Psoas muscle (tissue), 8 donors: ENCODE data around the gene OVOL1. TPM values are rescaled to one million over a fixed set of nuclear protein-coding genes. Genes with fewer than 3 reads are reported as not detected.
A peak's percentile ranks its signal among the peaks of the same experiment; 100 is the strongest.

Source experiments
- ATAC-seq, 4 donors: fragments of 200-7000 bp; cut with Tn5 transposase; one replicate each; pipeline ENCODE4 v1.9.1; 2020; ENCODE audit warnings: moderate library complexity in 3 of 4, mild to moderate bottlenecking in 2 of 4
- DNase-seq, 2 donors: peaks; one replicate each; pipeline ENCODE4 v3.0.0-alpha.2; 2020
- H3K27ac ChIP-seq: fragments of 200-600 bp; one replicate; pipeline ENCODE4 v1.8.0; 2022
- H3K27me3 ChIP-seq, 3 donors: fragments of 200-600 bp in 1 of 3; one replicate each; pipeline versions ENCODE4 v1.6.1 to v1.8.0; 2013 to 2022; ENCODE audit warnings: low read length in 2 of 3, mild to moderate bottlenecking in 2 of 3, moderate library complexity in 1 of 3; ENCODE audit not compliant: insufficient read depth in 3 of 3
- H3K36me3 ChIP-seq, 2 donors: fragments of 200-600 bp in 1 of 2; one replicate each; pipeline versions ENCODE4 v1.6.1 to v1.8.0; 2013 to 2022; ENCODE audit warnings: low read depth in 1 of 2, mild to moderate bottlenecking in 1 of 2, moderate library complexity in 1 of 2; ENCODE audit not compliant: insufficient read depth in 1 of 2
- H3K4me1 ChIP-seq: fragments of 200-600 bp; one replicate; pipeline ENCODE4 v1.8.0; 2022
- H3K4me3 ChIP-seq: fragments of 200-600 bp; one replicate; pipeline ENCODE4 v1.8.0; 2022; ENCODE audit warnings: mild to moderate bottlenecking
- H3K9me3 ChIP-seq: fragments of 200-600 bp; one replicate; pipeline ENCODE4 v1.8.0; 2022
- WGBS, 3 donors: extraction: QIAGEN DNeasy Blood & Tissue Kit; methylation state at CpG; one replicate each; pipeline versions ENCODE4 v1.1.6 to v1.1.7; 2013; 5-methylcytosine and 5-hydroxymethylcytosine counted together
- intact Hi-C, 2 donors: fragments of 100-400 bp; cut with DNase I; formaldehyde crosslinking; loops; one replicate each; pipeline versions ENCODE4 v1.11.0 to v1.14.2; 2022
- polyA plus RNA-seq, 3 donors: library from polyadenylated mRNA; stranded (reverse); fragments of 200-250 nt; gene quantifications; one replicate each; pipeline ENCODE4 v1.2.3, GENCODE V29; 2013
- total RNA-seq, 4 donors: library from RNA; stranded (reverse); fragmentation: NEBNext Ultra II Directional in 2 of 4; extraction: Animal tissue kit (Norgen Biotek cat#: 25700) in 2 of 4; gene quantifications; one replicate each; pipeline versions ENCODE4 v1.2.1 to v1.2.4, GENCODE V29; 2021 to 2023
- TF ChIP-seq, protein P1 (sequence below): fragments of 200-600 bp; IDR thresholded peaks from one replicate; pipeline ENCODE4 v1.8.0; 2022; ENCODE audit warnings: antibody characterized with exemption
- donor health status: healthy with polysubstance abuse.
- donor health status: DM: no; HTN: no; CAD: no; lungs with moderate emphysema.
- donor health status: Bipolar disorder and iron deficiency.
- donor health status: healthy.
- donor health status: DM: yes; HTN: yes; CAD: no.
- donor health status: DM: no; HTN: no; CAD: no.
- donor health status: DM: no; HTN: no; CAD: no.
- donor health status: DM: yes; HTN: yes; CAD: no.

OVOL1 gene
- total and polyA plus RNA-seq, 7 donors: 0.01 TPM; not detected in 6

DNA sequence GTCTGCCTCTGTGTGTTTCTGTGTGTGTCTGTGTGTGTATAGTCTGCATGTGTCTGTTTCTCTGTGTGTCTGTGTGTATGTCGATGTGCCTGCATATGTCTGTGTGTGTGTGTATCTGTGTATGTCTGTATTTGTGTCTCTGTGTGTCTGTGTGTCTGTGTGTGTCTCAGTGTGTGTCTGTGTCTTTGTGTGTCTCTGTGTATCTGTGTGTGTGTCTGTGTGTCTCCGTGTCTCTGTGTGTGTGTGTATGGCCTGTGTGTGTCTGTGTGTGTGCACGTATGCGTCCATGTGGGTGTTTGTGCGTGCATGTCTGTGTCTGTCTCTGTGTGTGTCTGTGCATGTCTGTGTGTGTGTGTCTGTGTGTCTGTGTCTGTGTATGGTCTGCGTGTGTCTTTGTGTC is 47.3 kb downstream of the OVOL1 start:
- TF ChIP-seq, protein P1, sequence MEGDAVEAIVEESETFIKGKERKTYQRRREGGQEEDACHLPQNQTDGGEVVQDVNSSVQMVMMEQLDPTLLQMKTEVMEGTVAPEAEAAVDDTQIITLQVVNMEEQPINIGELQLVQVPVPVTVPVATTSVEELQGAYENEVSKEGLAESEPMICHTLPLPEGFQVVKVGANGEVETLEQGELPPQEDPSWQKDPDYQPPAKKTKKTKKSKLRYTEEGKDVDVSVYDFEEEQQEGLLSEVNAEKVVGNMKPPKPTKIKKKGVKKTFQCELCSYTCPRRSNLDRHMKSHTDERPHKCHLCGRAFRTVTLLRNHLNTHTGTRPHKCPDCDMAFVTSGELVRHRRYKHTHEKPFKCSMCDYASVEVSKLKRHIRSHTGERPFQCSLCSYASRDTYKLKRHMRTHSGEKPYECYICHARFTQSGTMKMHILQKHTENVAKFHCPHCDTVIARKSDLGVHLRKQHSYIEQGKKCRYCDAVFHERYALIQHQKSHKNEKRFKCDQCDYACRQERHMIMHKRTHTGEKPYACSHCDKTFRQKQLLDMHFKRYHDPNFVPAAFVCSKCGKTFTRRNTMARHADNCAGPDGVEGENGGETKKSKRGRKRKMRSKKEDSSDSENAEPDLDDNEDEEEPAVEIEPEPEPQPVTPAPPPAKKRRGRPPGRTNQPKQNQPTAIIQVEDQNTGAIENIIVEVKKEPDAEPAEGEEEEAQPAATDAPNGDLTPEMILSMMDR: no peak
- H3K27me3 ChIP-seq: peaks cover 0 to 3% (median 0%) of the 10 kb centered on the region in 3 donors
- 21 to 60% (median 22%) methylated on average over 6 of the region's 6 CpGs for WGBS, 3 donors
- no peaks in the 10 kb centered on the region for H3K9me3 ChIP-seq
- peaks cover 5% of the 10 kb centered on the region for H3K4me1 ChIP-seq
- ATAC-seq: no peak
- H3K27ac ChIP-seq: no peak overlapping the region
- DNase-seq: no peak
- peak overlapping the region; percentile 73 for H3K4me3 ChIP-seq
- intact Hi-C loops: no loop called here
- H3K36me3 ChIP-seq: no peaks in the 10 kb centered on the region

GRCh38 chr11:65842144-65842543 is 55.3 kb downstream of the OVOL1 start:
- intact Hi-C loops: no loop called here
- ATAC-seq: no peak
- H3K9me3 ChIP-seq: no peaks in the 10 kb centered on the region
- H3K27me3 ChIP-seq: no peaks in the 10 kb centered on the region
- DNase-seq: no peak
- no peaks in the 10 kb centered on the region for H3K36me3 ChIP-seq
- WGBS, 3 donors: 92 to 96% (median 94%) methylated on average over 4 of the region's 4 CpGs
- H3K27ac ChIP-seq: no peak overlapping the region
- H3K4me3 ChIP-seq: no peak overlapping the region
- TF ChIP-seq, protein P1: no peak
- no peaks in the 10 kb centered on the region for H3K4me1 ChIP-seq

DNA sequence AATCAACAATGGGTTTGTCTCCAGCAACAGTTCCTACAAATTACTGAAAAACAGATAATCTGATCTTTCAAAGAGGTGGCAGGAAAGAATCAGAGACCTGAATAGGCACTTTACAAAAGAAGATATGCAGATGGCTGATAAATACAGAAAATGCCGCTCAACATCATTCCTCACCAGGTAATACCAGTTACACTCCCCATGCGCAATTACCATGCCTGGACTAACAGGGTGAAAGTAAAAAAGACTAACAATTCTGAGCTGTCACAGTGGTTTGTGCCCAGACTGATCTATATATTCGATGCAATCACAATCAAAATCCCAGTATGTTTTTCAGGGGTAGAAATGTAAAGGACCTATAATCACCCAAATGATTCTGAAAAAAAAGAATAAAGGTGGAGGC is 56.9 kb downstream of the OVOL1 start:
- TF ChIP-seq, protein P1: no peak
- Histone ChIP-seq H3K27me3 (no peaks in the 10 kb centered on the region), H3K4me3 (no peak overlapping the region), H3K36me3 (no peaks in the 10 kb centered on the region), H3K4me1 (no peaks in the 10 kb centered on the region), H3K27ac (no peak overlapping the region), H3K9me3 (no peaks in the 10 kb centered on the region)
- ATAC-seq (no peak), DNase-seq (no peak)
- WGBS, 3 donors: 94 to 97% (median 96%) methylated on average over 3 of the region's 3 CpGs
- intact Hi-C loops: no loop called here

GRCh38 chr11:65844231-65844872 is 57.5 kb downstream of the OVOL1 start:
- Histone ChIP-seq H3K9me3 (no peaks in the 10 kb centered on the region), H3K27me3 (no peaks in the 10 kb centered on the region), H3K4me1 (no peaks in the 10 kb centered on the region), H3K4me3 (no peak overlapping the region), H3K36me3 (no peaks in the 10 kb centered on the region), H3K27ac (no peak overlapping the region)
- no peak for DNase-seq
- ATAC-seq: no peak
- intact Hi-C loops: no loop called here
- WGBS, 3 donors: 88 to 89% (median 88%) methylated on average over 10 of the region's 10 CpGs
- TF ChIP-seq, protein P1: no peak

Other genes with a start within 250 kb of the OVOL1 start
- 10 to 100 TPM; 27.9 to 82.3 (median 51.4) TPM for gene LTBP3, start 228.7 kb upstream of the OVOL1 start, total RNA-seq
- 10 to 100 TPM; 12.7 to 19.2 (median 17.2) TPM for gene LTBP3, start 228.7 kb upstream of the OVOL1 start, polyA plus RNA-seq
- 10 to 100 TPM; 31.6 to 43.5 (median 38.0) TPM for gene ZNRD2, start 216.6 kb upstream of the OVOL1 start, total RNA-seq
- gene ZNRD2, start 216.6 kb upstream of the OVOL1 start, polyA plus RNA-seq: 100 to 1,000 TPM in 1 of 3 donors, 10 to 100 TPM in 2; 58.8 to 118 (median 94.2) TPM
- gene FAM89B, start 214.5 kb upstream of the OVOL1 start, total RNA-seq: 100 to 1,000 TPM in 1 of 4 donors, 10 to 100 TPM in 3; 59.0 to 110 (median 66.9) TPM
- gene FAM89B, start 214.5 kb upstream of the OVOL1 start, polyA plus RNA-seq: 100 to 1,000 TPM in 1 of 3 donors, 10 to 100 TPM in 2; 66.9 to 112 (median 67.4) TPM
- gene EHBP1L1, start 211.0 kb upstream of the OVOL1 start, total RNA-seq: 100 to 1,000 TPM; 208 to 345 (median 282) TPM
- gene EHBP1L1, start 211.0 kb upstream of the OVOL1 start, polyA plus RNA-seq: 100 to 1,000 TPM; 114 to 177 (median 170) TPM
- under 1 TPM in 3 of 4 donors, not detected in 1; 0.19 to 0.56 (median 0.27) TPM for gene KCNK7, start 191.3 kb upstream of the OVOL1 start, total RNA-seq
- 1 to 10 TPM in 1 of 3 donors, under 1 TPM in 2; 0.22 to 1.4 (median 0.99) TPM for gene KCNK7, start 191.3 kb upstream of the OVOL1 start, polyA plus RNA-seq
- gene MAP3K11, start 172.8 kb upstream of the OVOL1 start, total RNA-seq: 10 to 100 TPM; 14.5 to 18.8 (median 16.8) TPM
- 10 to 100 TPM in 2 of 3 donors, 1 to 10 TPM in 1; 8.8 to 13.9 (median 10.7) TPM for gene MAP3K11, start 172.8 kb upstream of the OVOL1 start, polyA plus RNA-seq
- gene PCNX3, start 171.3 kb upstream of the OVOL1 start, total RNA-seq: 10 to 100 TPM in 1 of 4 donors, 1 to 10 TPM in 3; 8.9 to 10.8 (median 9.7) TPM
- gene PCNX3, start 171.3 kb upstream of the OVOL1 start, polyA plus RNA-seq: 10 to 100 TPM in 2 of 3 donors, 1 to 10 TPM in 1; 6.5 to 15.5 (median 11.4) TPM
- 10 to 100 TPM; 10.1 to 15.6 (median 11.3) TPM for gene SIPA1, start 149.0 kb upstream of the OVOL1 start, total RNA-seq
- gene SIPA1, start 149.0 kb upstream of the OVOL1 start, polyA plus RNA-seq: 10 to 100 TPM in 2 of 3 donors, 1 to 10 TPM in 1; 7.9 to 17.4 (median 13.7) TPM
- 10 to 100 TPM; 48.7 to 72.6 (median 65.2) TPM for gene RELA, start 124.1 kb upstream of the OVOL1 start, total RNA-seq
- 10 to 100 TPM; 42.1 to 64.9 (median 64.0) TPM for gene RELA, start 124.1 kb upstream of the OVOL1 start, polyA plus RNA-seq
- 10 to 100 TPM; 34.5 to 56.4 (median 41.8) TPM for gene KAT5, start 74.8 kb upstream of the OVOL1 start, total RNA-seq
- gene KAT5, start 74.8 kb upstream of the OVOL1 start, polyA plus RNA-seq: 10 to 100 TPM; 36.4 to 67.2 (median 51.2) TPM
- gene RNASEH2C, start 66.3 kb upstream of the OVOL1 start, total RNA-seq: 10 to 100 TPM; 17.5 to 38.4 (median 28.1) TPM
- 10 to 100 TPM; 39.3 to 62.3 (median 47.1) TPM for gene RNASEH2C, start 66.3 kb upstream of the OVOL1 start, polyA plus RNA-seq
- 10 to 100 TPM in 2 of 4 donors, 1 to 10 TPM in 2; 8.8 to 16.3 (median 12.7) TPM for gene AP5B1, start 6.1 kb upstream of the OVOL1 start, total RNA-seq
- 10 to 100 TPM in 1 of 3 donors, 1 to 10 TPM in 2; 6.1 to 20.5 (median 6.4) TPM for gene AP5B1, start 6.1 kb upstream of the OVOL1 start, polyA plus RNA-seq
- gene SNX32, start 46.9 kb downstream of the OVOL1 start, total RNA-seq: not detected
- under 1 TPM in 2 of 3 donors, not detected in 1; 0.05 to 0.20 TPM for gene SNX32, start 46.9 kb downstream of the OVOL1 start, polyA plus RNA-seq
- gene CFL1, start 71.1 kb downstream of the OVOL1 start, total RNA-seq: 100 to 1,000 TPM; 175 to 388 (median 238) TPM
- 100 to 1,000 TPM; 190 to 843 (median 225) TPM for gene CFL1, start 71.1 kb downstream of the OVOL1 start, polyA plus RNA-seq
- 10 to 100 TPM; 28.0 to 35.6 (median 31.4) TPM for gene MUS81, start 73.4 kb downstream of the OVOL1 start, total RNA-seq
- gene MUS81, start 73.4 kb downstream of the OVOL1 start, polyA plus RNA-seq: 10 to 100 TPM; 32.5 to 55.3 (median 44.4) TPM
- gene EFEMP2, start 85.7 kb downstream of the OVOL1 start, total RNA-seq: 10 to 100 TPM; 20.8 to 46.6 (median 31.3) TPM
- 10 to 100 TPM; 14.8 to 20.8 (median 18.5) TPM for gene EFEMP2, start 85.7 kb downstream of the OVOL1 start, polyA plus RNA-seq
- gene CTSW, start 92.8 kb downstream of the OVOL1 start, total RNA-seq: under 1 TPM; 0.22 to 0.64 (median 0.37) TPM
- gene CTSW, start 92.8 kb downstream of the OVOL1 start, polyA plus RNA-seq: under 1 TPM; 0.08 to 0.91 (median 0.22) TPM
- gene FIBP, start 101.4 kb downstream of the OVOL1 start, total RNA-seq: 10 to 100 TPM; 27.7 to 42.5 (median 37.0) TPM
- gene FIBP, start 101.4 kb downstream of the OVOL1 start, polyA plus RNA-seq: 10 to 100 TPM; 32.2 to 73.9 (median 44.1) TPM
- 10 to 100 TPM; 16.7 to 39.6 (median 27.8) TPM for gene CCDC85B, start 103.6 kb downstream of the OVOL1 start, total RNA-seq
- gene CCDC85B, start 103.6 kb downstream of the OVOL1 start, polyA plus RNA-seq: 10 to 100 TPM; 24.7 to 35.9 (median 26.5) TPM
- gene FOSL1, start 113.3 kb downstream of the OVOL1 start, total RNA-seq: 10 to 100 TPM in 3 of 4 donors, under 1 TPM in 1; 0.75 to 12.6 (median 11.5) TPM
- 100 to 1,000 TPM in 1 of 3 donors, 1 to 10 TPM in 2; 5.7 to 257 (median 7.8) TPM for gene FOSL1, start 113.3 kb downstream of the OVOL1 start, polyA plus RNA-seq
- 10 to 100 TPM; 52.8 to 71.9 (median 59.9) TPM for gene C11orf68, start 132.0 kb downstream of the OVOL1 start, total RNA-seq
- 10 to 100 TPM; 60.3 to 98.7 (median 75.0) TPM for gene C11orf68, start 132.0 kb downstream of the OVOL1 start, polyA plus RNA-seq
- gene DRAP1, start 132.4 kb downstream of the OVOL1 start, total RNA-seq: 100 to 1,000 TPM in 1 of 4 donors, 10 to 100 TPM in 3; 74.5 to 138 (median 91.3) TPM
- 100 to 1,000 TPM; 121 to 217 (median 134) TPM for gene DRAP1, start 132.4 kb downstream of the OVOL1 start, polyA plus RNA-seq
- gene TSGA10IP, start 158.4 kb downstream of the OVOL1 start, total RNA-seq: not detected
- gene TSGA10IP, start 158.4 kb downstream of the OVOL1 start, polyA plus RNA-seq: not detected
- gene SART1, start 174.7 kb downstream of the OVOL1 start, total RNA-seq: 10 to 100 TPM; 36.3 to 55.4 (median 49.3) TPM
- gene SART1, start 174.7 kb downstream of the OVOL1 start, polyA plus RNA-seq: 10 to 100 TPM; 40.3 to 58.7 (median 44.7) TPM
- gene EIF1AD, start 215.1 kb downstream of the OVOL1 start, total RNA-seq: 10 to 100 TPM; 24.8 to 44.5 (median 31.6) TPM
- gene EIF1AD, start 215.1 kb downstream of the OVOL1 start, polyA plus RNA-seq: 10 to 100 TPM; 29.4 to 63.1 (median 54.2) TPM
- 100 to 1,000 TPM; 298 to 384 (median 336) TPM for gene BANF1, start 215.4 kb downstream of the OVOL1 start, total RNA-seq
- 100 to 1,000 TPM; 251 to 355 (median 314) TPM for gene BANF1, start 215.4 kb downstream of the OVOL1 start, polyA plus RNA-seq
- under 1 TPM in 3 of 4 donors, not detected in 1; 0.40 to 0.93 (median 0.47) TPM for gene CST6, start 224.9 kb downstream of the OVOL1 start, total RNA-seq
- gene CST6, start 224.9 kb downstream of the OVOL1 start, polyA plus RNA-seq: 10 to 100 TPM in 1 of 3 donors, under 1 TPM in 1, not detected in 1; 0.13 to 18.7 TPM
- not detected for gene CATSPER1, start 239.4 kb downstream of the OVOL1 start, total RNA-seq
- gene CATSPER1, start 239.4 kb downstream of the OVOL1 start, polyA plus RNA-seq: under 1 TPM in 2 of 3 donors, not detected in 1; 0.01 to 0.55 TPM